Upper lobe of right lung (tissue), 1 donor: ENCODE data around the gene UBE2H. TPM values are rescaled to one million over a fixed set of nuclear protein-coding genes. Genes with fewer than 3 reads are reported as not detected.
"Not testable (repeated sequence)": the region's sequence is repeated elsewhere in the genome, so short reads cannot be mapped to it uniquely, and the experiment has no call there.

ENCODE experiments used
- ATAC-seq: fragments of 200-7000 bp; cut with Tn5 transposase; one replicate; pipeline ENCODE4 v1.9.1; 2020; ENCODE audit warnings: mild to moderate bottlenecking, moderate library complexity
- DNase-seq: peaks from one replicate; pipeline ENCODE4 v3.0.0-alpha.2; 2020
- H3K27ac ChIP-seq: fragments of 200-600 bp; one replicate; pipeline ENCODE4 v1.8.0; 2022
- H3K27me3 ChIP-seq: fragments of 200-600 bp; one replicate; pipeline ENCODE4 v1.8.0; 2022; ENCODE audit warnings: mild to moderate bottlenecking
- H3K36me3 ChIP-seq: fragments of 200-600 bp; one replicate; pipeline ENCODE4 v1.8.0; 2022
- H3K4me1 ChIP-seq: fragments of 200-600 bp; one replicate; pipeline ENCODE4 v1.8.0; 2022
- H3K4me3 ChIP-seq: fragments of 200-600 bp; one replicate; pipeline ENCODE4 v1.8.0; 2022; ENCODE audit warnings: mild to moderate bottlenecking
- H3K9me3 ChIP-seq: fragments of 200-600 bp; one replicate; pipeline ENCODE4 v1.8.0; 2022
- intact Hi-C: fragments of 100-400 bp; cut with DNase I; formaldehyde crosslinking; loops from one replicate; pipeline ENCODE4 v1.11.0; 2022
- total RNA-seq: library from RNA; stranded (reverse); fragmentation: NEBNext Ultra II Directional; extraction: Animal tissue kit (Norgen Biotek cat#: 25700); gene quantifications from one replicate; pipeline ENCODE4 v1.2.1, GENCODE V29; 2021
- TF ChIP-seq, protein P1 (sequence below): fragments of 200-600 bp; IDR thresholded peaks from one replicate; pipeline ENCODE4 v1.8.0; 2022; ENCODE audit warnings: antibody characterized with exemption
- donor health status: DM: no; HTN: yes; CAD: no; lungs with severe emphysema.

The UBE2H gene
- total RNA-seq, 1 donor from 2014 or later: 69.1 TPM

- Histone ChIP-seq H3K9me3 (no peaks in the 10 kb centered on the region), H3K4me3 (no peak overlapping the region), H3K4me1 (no peaks in the 10 kb centered on the region), H3K36me3 (peaks cover 17% of the 10 kb centered on the region), H3K27ac (no peak overlapping the region), H3K27me3 (no peaks in the 10 kb centered on the region)
- intact Hi-C loops: no loop called here
- TF ChIP-seq, protein P1, sequence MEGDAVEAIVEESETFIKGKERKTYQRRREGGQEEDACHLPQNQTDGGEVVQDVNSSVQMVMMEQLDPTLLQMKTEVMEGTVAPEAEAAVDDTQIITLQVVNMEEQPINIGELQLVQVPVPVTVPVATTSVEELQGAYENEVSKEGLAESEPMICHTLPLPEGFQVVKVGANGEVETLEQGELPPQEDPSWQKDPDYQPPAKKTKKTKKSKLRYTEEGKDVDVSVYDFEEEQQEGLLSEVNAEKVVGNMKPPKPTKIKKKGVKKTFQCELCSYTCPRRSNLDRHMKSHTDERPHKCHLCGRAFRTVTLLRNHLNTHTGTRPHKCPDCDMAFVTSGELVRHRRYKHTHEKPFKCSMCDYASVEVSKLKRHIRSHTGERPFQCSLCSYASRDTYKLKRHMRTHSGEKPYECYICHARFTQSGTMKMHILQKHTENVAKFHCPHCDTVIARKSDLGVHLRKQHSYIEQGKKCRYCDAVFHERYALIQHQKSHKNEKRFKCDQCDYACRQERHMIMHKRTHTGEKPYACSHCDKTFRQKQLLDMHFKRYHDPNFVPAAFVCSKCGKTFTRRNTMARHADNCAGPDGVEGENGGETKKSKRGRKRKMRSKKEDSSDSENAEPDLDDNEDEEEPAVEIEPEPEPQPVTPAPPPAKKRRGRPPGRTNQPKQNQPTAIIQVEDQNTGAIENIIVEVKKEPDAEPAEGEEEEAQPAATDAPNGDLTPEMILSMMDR: no peak
- DNase-seq (no peak), ATAC-seq (no peak)
Observed at GRCh38 chr7:129898007-129898406, 54.8 kb downstream of the UBE2H start.

- Histone ChIP-seq H3K27me3 (no peaks in the 10 kb centered on the region), H3K36me3 (peaks cover 17% of the 10 kb centered on the region), H3K9me3 (no peaks in the 10 kb centered on the region), H3K4me3 (no peak overlapping the region), H3K27ac (no peak overlapping the region), H3K4me1 (no peaks in the 10 kb centered on the region)
- TF ChIP-seq, protein P1: no peak
- ATAC-seq: no peak
- intact Hi-C loops: no loop called here
- DNase-seq: no peak
Observed at GRCh38 chr7:129896568-129897382, 56.0 kb downstream of the UBE2H start.

DNA sequence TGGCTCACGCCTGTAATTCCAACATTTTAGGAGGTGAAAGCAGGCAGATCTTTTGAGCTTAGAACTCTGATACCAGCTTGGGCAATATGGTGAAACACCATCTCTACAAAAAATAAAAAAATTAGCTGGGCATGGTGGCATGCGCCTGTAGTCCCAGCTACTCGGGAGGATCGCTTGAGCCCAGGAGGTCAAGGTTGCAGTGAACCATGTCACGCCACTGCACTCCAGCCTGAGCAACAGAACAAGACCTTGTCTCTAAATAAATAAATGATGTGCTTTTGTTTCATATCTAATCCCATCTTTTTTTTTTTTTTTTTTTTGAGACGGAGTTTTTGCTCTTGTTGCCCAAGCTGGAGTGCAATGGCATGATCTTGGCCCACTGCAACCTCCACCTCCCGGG, 58.6 kb downstream of the UBE2H start:
- H3K27me3 ChIP-seq, H3K9me3 ChIP-seq, H3K4me1 ChIP-seq, intact Hi-C loops, H3K4me3 ChIP-seq, H3K27ac ChIP-seq, ATAC-seq, DNase-seq: not testable (repeated sequence)
- peaks cover 11% of the 10 kb centered on the region for H3K36me3 ChIP-seq

DNA sequence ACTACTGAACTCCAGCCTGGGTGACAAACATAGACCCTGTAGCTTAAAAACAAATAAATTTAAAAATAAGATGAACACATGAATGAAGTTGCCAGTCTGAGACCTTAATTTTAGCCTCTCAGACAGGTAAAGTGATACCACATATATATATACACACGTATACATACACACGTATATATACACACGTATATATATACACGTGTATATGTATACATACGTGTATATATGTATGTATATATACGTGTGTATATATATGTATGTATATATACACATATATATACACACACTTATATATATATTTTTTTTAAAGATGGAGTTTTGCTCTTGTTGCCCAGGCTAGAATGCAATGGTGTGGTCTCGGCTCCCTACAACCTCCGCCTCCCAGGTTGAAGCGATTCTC, 62.7 kb downstream of the UBE2H start:
- intact Hi-C loops: no loop called here
- peaks cover 4% of the 10 kb centered on the region for H3K36me3 ChIP-seq
- H3K9me3 ChIP-seq: no peaks in the 10 kb centered on the region
- H3K27ac ChIP-seq: no peak overlapping the region
- TF ChIP-seq, protein P1: no peak
- no peak overlapping the region for H3K4me3 ChIP-seq
- peaks cover 14% of the 10 kb centered on the region for H3K4me1 ChIP-seq
- no peak for ATAC-seq
- DNase-seq: no peak
- no peaks in the 10 kb centered on the region for H3K27me3 ChIP-seq

GRCh38 chr7:129889133-129889844, 63.5 kb downstream of the UBE2H start:
- no peak for DNase-seq
- H3K4me3 ChIP-seq: no peak overlapping the region
- no peaks in the 10 kb centered on the region for H3K27me3 ChIP-seq
- no peaks in the 10 kb centered on the region for H3K9me3 ChIP-seq
- peaks cover 14% of the 10 kb centered on the region for H3K4me1 ChIP-seq
- no peaks in the 10 kb centered on the region for H3K36me3 ChIP-seq
- H3K27ac ChIP-seq: no peak overlapping the region
- peak; percentile 51 for ATAC-seq
- intact Hi-C loops: no loop called here
- TF ChIP-seq, protein P1: no peak

GRCh38 chr7:129887865-129888264, 64.9 kb downstream of the UBE2H start:
- H3K9me3 ChIP-seq: no peaks in the 10 kb centered on the region
- TF ChIP-seq, protein P1: no peak
- no peak overlapping the region for H3K27ac ChIP-seq
- ATAC-seq (no peak), DNase-seq (no peak)
- H3K4me1 ChIP-seq: peaks cover 14% of the 10 kb centered on the region
- H3K27me3 ChIP-seq: no peaks in the 10 kb centered on the region
- no peaks in the 10 kb centered on the region for H3K36me3 ChIP-seq
- intact Hi-C loops: no loop called here
- H3K4me3 ChIP-seq: no peak overlapping the region
